Kidney (tissue), 22 donors: ENCODE results near the gene EEF1G. TPM values are rescaled to one million over a fixed set of nuclear protein-coding genes. Genes with fewer than 3 reads are reported as not detected.

Experiments
- DNase-seq, 5 donors: peaks; one replicate each; pipeline ENCODE4 v3.0.0-alpha.2; 2013 to 2020
- FAIRE-seq: peaks from 2 replicates; lab custom pipeline; 2012; peaks lifted over from hg19 to GRCh38; lab: Jason Lieb, UNC
- H3K27ac ChIP-seq, 2 donors: one replicate each; pipeline ENCODE4 v1.7.0; 2013; ENCODE audit warnings: low read depth in 2 of 2, low read length in 2 of 2, inconsistent platforms in 1 of 2
- H3K27me3 ChIP-seq: one replicate; pipeline ENCODE4 v1.7.1; 2013; ENCODE audit warnings: low read length, inconsistent platforms; ENCODE audit not compliant: control insufficient read depth, insufficient read depth
- H3K36me3 ChIP-seq, 3 donors: one replicate each; pipeline versions ENCODE4 v1.7.0 to v1.7.1; 2013; ENCODE audit warnings: low read length in 3 of 3, control low read depth in 1 of 3, inconsistent platforms in 1 of 3; ENCODE audit not compliant: insufficient read depth in 3 of 3, control insufficient read depth in 2 of 3
- H3K4me1 ChIP-seq, 3 donors: one replicate each; pipeline versions ENCODE4 v1.7.0 to v1.7.1; 2013; ENCODE audit warnings: low read length in 3 of 3, inconsistent platforms in 1 of 3, low read depth in 1 of 3; ENCODE audit not compliant: control insufficient read depth in 2 of 3, insufficient read depth in 2 of 3
- H3K4me3 ChIP-seq, 3 donors: one replicate each; pipeline versions ENCODE4 v1.7.0 to v1.8.1; 2013; ENCODE audit warnings: low read length in 3 of 3, control low read depth in 1 of 3, inconsistent platforms in 1 of 3
- H3K9ac ChIP-seq, 3 donors: one replicate each; pipeline versions ENCODE4 v1.7.0 to v1.7.1; 2013; ENCODE audit warnings: low read length in 3 of 3, control low read depth in 1 of 3, inconsistent platforms in 1 of 3
- H3K9me3 ChIP-seq, 3 donors: one replicate each; pipeline versions ENCODE4 v1.7.0 to v1.7.1; 2013; ENCODE audit warnings: low read length in 3 of 3, control low read depth in 1 of 3, inconsistent platforms in 1 of 3; ENCODE audit not compliant: control insufficient read depth in 2 of 3, insufficient read depth in 1 of 3
- CTCF ChIP-seq: IDR thresholded peaks from 3 replicates; pipeline ENCODE4 v1.5.1; 2012; ENCODE audit warnings: mild to moderate bottlenecking, moderate library complexity, borderline replicate concordance; ENCODE audit not compliant: insufficient read depth; ENCODE audit errors: extremely low read depth
- intact Hi-C: fragments of 100-400 bp; cut with DNase I; formaldehyde crosslinking; loops from one replicate; pipeline ENCODE4 v1.11.1; 2022
- long read RNA-seq, 10 donors: library from polyadenylated mRNA in 1 of 10; unstranded in 1 of 10; transcript quantifications; one replicate each; pipeline ENCODE4 v2.0.0 and lab custom pipeline, GENCODE V29; 2021 to 2026
- polyA plus RNA-seq: library from polyadenylated mRNA; stranded (reverse); fragments of 350-450 nt; fragmentation: Illumina TruSeq; extraction: RNeasy Lipid Tissue Mini Kit (QIAGEN cat#74804); gene quantifications from one replicate; pipeline ENCODE4 v1.2.3, GENCODE V29; 2014; ENCODE audit warnings: low read depth, low replicate concordance; ENCODE audit not compliant: insufficient read depth
- total RNA-seq: library from RNA; stranded (reverse); fragmentation: NEBNext Ultra II Directional; extraction: Animal tissue kit (Norgen Biotek cat#: 25700); gene quantifications from one replicate; pipeline ENCODE4 v1.2.1, GENCODE V29; 2021
- donor health status: control.
- donor health status: control.
- donor health status: control.
- donor health status: control.
- donor health status: control.
- donor health status: DM: yes; HTN: yes; CAD: no.
- donor health status: Normal renal cell carcinoma (clear cell type).

EEF1G gene
- 1,136 TPM for total RNA-seq
- polyA plus RNA-seq = 1,809 TPM
- long read RNA-seq, donor 1, transcript EEF1G-201 (10 exons, 1,523 nt) = major isoform, 364 of 1,157 reads
- long read RNA-seq, donor 1, transcript EEF1G-203 (9 exons, 2,496 nt) = minor isoform, 271 of 1,157 reads
- long read RNA-seq, donor 1, partial matches to known transcripts = 509 of 1,157 reads
- long read RNA-seq, donor 1, other reads (novel, unspliced or antisense) = 13 of 1,157 reads
- long read RNA-seq, donor 2, transcript EEF1G-203 (9 exons, 2,496 nt) = minor isoform, 101 of 1,046 reads
- long read RNA-seq, donor 2, transcript EEF1G-201 (10 exons, 1,523 nt) = major isoform, 642 of 1,046 reads
- long read RNA-seq, donor 2, partial matches to known transcripts = 283 of 1,046 reads
- long read RNA-seq, donor 2, other reads (novel, unspliced or antisense) = 20 of 1,046 reads
- long read RNA-seq, donor 3, transcript EEF1G-203 (9 exons, 2,496 nt) = minor isoform, 127 of 1,342 reads
- long read RNA-seq, donor 3, transcript EEF1G-201 (10 exons, 1,523 nt) = major isoform, 775 of 1,342 reads
- long read RNA-seq, donor 3, partial matches to known transcripts = 430 of 1,342 reads
- long read RNA-seq, donor 3, other reads (novel, unspliced or antisense) = 10 of 1,342 reads
- long read RNA-seq, donor 4, transcript EEF1G-203 (9 exons, 2,496 nt) = minor isoform, 68 of 836 reads
- long read RNA-seq, donor 4, transcript EEF1G-201 (10 exons, 1,523 nt) = major isoform, 580 of 836 reads
- long read RNA-seq, donor 4, partial matches to known transcripts = 188 of 836 reads
- long read RNA-seq, donor 4, other reads (novel, unspliced or antisense) = 0 of 836 reads
- long read RNA-seq, donor 5, transcript EEF1G-201 (10 exons, 1,523 nt) = major isoform, 41 of 54 reads
- long read RNA-seq, donor 5, partial matches to known transcripts = 9 of 54 reads
- long read RNA-seq, donor 5, other reads (novel, unspliced or antisense) = 0 of 54 reads
- long read RNA-seq, donor 6, transcript EEF1G-201 (10 exons, 1,523 nt) = major isoform, 1,087 of 2,026 reads
- long read RNA-seq, donor 6, transcript EEF1G-203 (9 exons, 2,496 nt) = minor isoform, 220 of 2,026 reads
- long read RNA-seq, donor 6, partial matches to known transcripts = 703 of 2,026 reads
- long read RNA-seq, donor 6, other reads (novel, unspliced or antisense) = 16 of 2,026 reads
- long read RNA-seq, donor 7, transcript EEF1G-203 (9 exons, 2,496 nt) = minor isoform, 25 of 1,113 reads
- long read RNA-seq, donor 7, transcript EEF1G-201 (10 exons, 1,523 nt) = major isoform, 999 of 1,113 reads
- long read RNA-seq, donor 7, partial matches to known transcripts = 79 of 1,113 reads
- long read RNA-seq, donor 7, other reads (novel, unspliced or antisense) = 10 of 1,113 reads
- long read RNA-seq, donor 8, transcript EEF1G-201 (10 exons, 1,523 nt) = major isoform, 466 of 1,234 reads
- long read RNA-seq, donor 8, transcript EEF1G-203 (9 exons, 2,496 nt) = minor isoform, 144 of 1,234 reads
- long read RNA-seq, donor 8, partial matches to known transcripts = 605 of 1,234 reads
- long read RNA-seq, donor 8, other reads (novel, unspliced or antisense) = 19 of 1,234 reads
- long read RNA-seq, donor 9, transcript EEF1G-203 (9 exons, 2,496 nt) = minor isoform, 70 of 651 reads
- long read RNA-seq, donor 9, transcript EEF1G-201 (10 exons, 1,523 nt) = major isoform, 265 of 651 reads
- long read RNA-seq, donor 9, partial matches to known transcripts = 316 of 651 reads
- long read RNA-seq, donor 9, other reads (novel, unspliced or antisense) = 0 of 651 reads
- long read RNA-seq, donor 10, transcript EEF1G-203 (9 exons, 2,496 nt) = minor isoform, 106 of 975 reads
- long read RNA-seq, donor 10, transcript EEF1G-201 (10 exons, 1,523 nt) = major isoform, 467 of 975 reads
- long read RNA-seq, donor 10, partial matches to known transcripts = 397 of 975 reads
- long read RNA-seq, donor 10, other reads (novel, unspliced or antisense) = 5 of 975 reads

GRCh38 chr11:62573592-62574362 is at the start of gene EEF1G:
Gene EEF1G, minus strand, starts transcription at chr11:62573891. Its CDS starts 49 bp downstream, at chr11:62573842.
- intact Hi-C loops = no loop called here
- peaks cover 0 to 27% (median 13%) of the 10 kb centered on the region in 3 donors for H3K4me1 ChIP-seq
- H3K9ac ChIP-seq = peak within 1 kb of the TSS; percentile 84 to 99 (median 91)
- H3K9me3 ChIP-seq = no peaks in the 10 kb centered on the region
- no peak for TF ChIP-seq CTCF
- H3K4me3 ChIP-seq = peak within 1 kb of the TSS; percentile 85 to 99 (median 94)
- DNase-seq (peak; percentile 99 to 100 (median 100)), FAIRE-seq (peak; percentile 58)
- H3K27me3 ChIP-seq = no peaks in the 10 kb centered on the region
- peak within 1 kb of the TSS; percentile 88 to 99 for H3K27ac ChIP-seq
- H3K36me3 ChIP-seq = peaks cover 11 to 50% (median 16%) of the 10 kb centered on the region in 3 donors

- peaks cover 9 to 25% (median 21%) of the 10 kb centered on the region in 3 donors for H3K36me3 ChIP-seq
- H3K9me3 ChIP-seq = no peaks in the 10 kb centered on the region
- FAIRE-seq = no peak
- H3K4me1 ChIP-seq = peaks cover 5 to 14% (median 7%) of the 10 kb centered on the region in 3 donors
- intact Hi-C loops = no loop called here
- TF ChIP-seq CTCF = no peak
- no peak for DNase-seq
- peak overlapping the region in 2 of 3 donors; percentile 55 to 92 for H3K4me3 ChIP-seq
- H3K27ac ChIP-seq = peak overlapping the region; percentile 85 to 97
- H3K27me3 ChIP-seq = no peaks in the 10 kb centered on the region
- peak overlapping the region in 2 of 3 donors; percentile 60 to 67 for H3K9ac ChIP-seq
Measured at GRCh38 chr11:62622476-62623089, 48.9 kb upstream of the EEF1G start.
